ENCODE data around the gene FOXP1.

DNA sequence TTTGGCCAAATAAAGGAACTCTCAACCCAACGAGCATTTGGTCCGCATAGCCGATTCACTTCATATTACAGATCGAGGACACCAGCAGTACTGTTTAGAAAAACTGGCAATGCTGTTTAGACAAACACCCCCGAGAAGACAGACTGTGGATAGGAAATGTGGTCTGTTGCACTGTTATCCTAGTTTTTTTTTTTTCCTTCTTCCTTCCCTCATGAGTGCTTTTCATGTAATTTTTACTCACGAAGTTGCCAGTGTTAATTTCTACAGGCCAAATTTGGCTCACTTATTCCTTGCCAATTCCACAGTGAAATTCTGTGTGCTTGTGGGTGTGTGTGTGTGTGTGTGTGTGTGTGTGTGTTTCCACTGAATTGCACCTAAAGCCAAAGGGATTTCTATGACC lies 165.7 kb downstream of the FOXP1 start:
- TF ChIP-seq CTCF (IDR thresholded peaks at IDR 0.05; ENCODE audit: insufficient read depth, low read length, poor library complexity, severe bottlenecking) (no peak), EZH2phosphoT487 (conservative IDR thresholded peaks at IDR 0.05; ENCODE audit: low read length) (no peak)

All from SU-DHL-6 (cell line).